H1 (cell line): ENCODE data around the gene AGBL4. TPM values are rescaled to one million over a fixed set of nuclear protein-coding genes. Genes with fewer than 3 reads are reported as not detected.

Experiments used
- CTCF ChIA-PET: fragments of 300-600 bp; sonication (Branson Sonifier 250); formaldehyde crosslinking; loops from one replicate; lab custom pipeline; 2021; ENCODE audit not compliant: partially characterized antibody; lab: Charles Lee
- POLR2A ChIA-PET: fragments of 300-600 bp; sonication (Branson Sonifier 250); formaldehyde crosslinking; loops from one replicate; lab custom pipeline; 2021; ENCODE audit warnings: inconsistent platforms; ENCODE audit not compliant: partially characterized antibody; lab: Charles Lee
- DNase-seq, 2 experiments: peaks; one replicate each; pipeline versions ENCODE4 v3.0.0 to v3.0.0-alpha.2; 2010 to 2022; ENCODE audit warnings: low spot score in 2 of 2, low read depth in 1 of 2, mixed read lengths in 1 of 2
- FAIRE-seq: peaks from 2 replicates; lab custom pipeline; 2011; peaks lifted over from hg19 to GRCh38; lab: Jason Lieb, UNC
- H2AFZ ChIP-seq: 2 replicates; pipeline ENCODE4 v1.8.1; 2012; ENCODE audit warnings: low read length, inconsistent platforms
- H2AK5ac ChIP-seq: 2 replicates; pipeline ENCODE4 v1.6.1; 2013; ENCODE audit warnings: low read depth, low read length
- H2BK120ac ChIP-seq: replicated peaks from 2 replicates; pipeline ENCODE3; 2013; ENCODE audit warnings: low read depth, low read length, inconsistent platforms
- H2BK12ac ChIP-seq: 2 replicates; pipeline ENCODE4 v1.6.1; 2013; ENCODE audit warnings: low read depth, low read length
- H2BK15ac ChIP-seq: 2 replicates; pipeline ENCODE4 v1.6.1; 2013; ENCODE audit warnings: low read length
- H2BK20ac ChIP-seq: 2 replicates; pipeline ENCODE4 v1.6.1; 2013; ENCODE audit warnings: low read length
- H2BK5ac ChIP-seq: 2 replicates; pipeline ENCODE4 v1.6.1; 2013; ENCODE audit warnings: low read depth, low read length
- H3K14ac ChIP-seq: 2 replicates; pipeline ENCODE4 v1.6.1; 2013; ENCODE audit warnings: inconsistent platforms; ENCODE audit not compliant: insufficient read length
- H3K18ac ChIP-seq: 2 replicates; pipeline ENCODE4 v1.6.1; 2013; ENCODE audit warnings: low read length; ENCODE audit errors: extremely low read depth
- H3K23ac ChIP-seq: 2 replicates; pipeline ENCODE4 v1.6.1; 2013; ENCODE audit warnings: inconsistent platforms; ENCODE audit not compliant: insufficient read length
- H3K23me2 ChIP-seq: 2 replicates; pipeline ENCODE4 v1.6.1; 2013; ENCODE audit warnings: low read depth, low read length
- H3K27ac ChIP-seq: 2 replicates; pipeline ENCODE4 v1.6.1; 2011; ENCODE audit warnings: low read depth, low read length, inconsistent platforms
- H3K27me3 ChIP-seq, 4 experiments: replicated peaks in 1 of 4; 1 replicate in 1 of 4; 2 replicates in 3 of 4; pipeline versions ENCODE4 v1.6.1 to v1.8.1; 2011 to 2013; ENCODE audit warnings: low read length in 3 of 4, mild to moderate bottlenecking in 3 of 4, inconsistent platforms in 2 of 4, mixed read lengths in 2 of 4, moderate library complexity in 1 of 4; ENCODE audit not compliant: control insufficient read depth in 3 of 4, insufficient read depth in 3 of 4; ENCODE audit errors: extremely low read depth in 1 of 4
- H3K36me3 ChIP-seq, 4 experiments: 2 replicates each; pipeline versions ENCODE4 v1.6.1 to v1.8.1; 2011 to 2013; ENCODE audit warnings: mild to moderate bottlenecking in 4 of 4, low read length in 3 of 4, moderate library complexity in 2 of 4, control low read depth in 1 of 4, inconsistent platforms in 1 of 4; ENCODE audit not compliant: insufficient read depth in 4 of 4, control insufficient read depth in 2 of 4
- H3K4ac ChIP-seq: replicated peaks from 2 replicates; pipeline ENCODE3; 2013; ENCODE audit warnings: low read length, low read depth, mixed read lengths, inconsistent platforms; ENCODE audit not compliant: insufficient read length
- H3K4me1 ChIP-seq, 4 experiments: replicated peaks in 1 of 4; 1 replicate in 1 of 4; 2 replicates in 3 of 4; pipeline versions ENCODE4 v1.6.1 to v1.8.1; 2011 to 2013; ENCODE audit warnings: low read length in 3 of 4, inconsistent platforms in 2 of 4, mixed read lengths in 1 of 4; ENCODE audit not compliant: insufficient read depth in 4 of 4, control insufficient read depth in 3 of 4
- H3K4me2 ChIP-seq, 2 experiments: 2 replicates each; pipeline versions ENCODE4 v1.6.1 to v1.8.1; 2011 to 2013; ENCODE audit warnings: low read depth in 2 of 2, low read length in 2 of 2, control low read depth in 1 of 2, inconsistent platforms in 1 of 2, mild to moderate bottlenecking in 1 of 2; ENCODE audit not compliant: insufficient read depth in 1 of 2
- H3K4me3 ChIP-seq, 4 experiments: fragments of 200-600, 300-600 bp in 1 of 4; sonication (generic), shearing (Covaris generic), sonication (Bioruptor Twin) in 1 of 4; 2 replicates each; pipeline versions ENCODE4 v1.5.1 to v1.8.1; 2011 to 2016; ENCODE audit warnings: low read length in 4 of 4, low read depth in 3 of 4, control low read depth in 2 of 4, inconsistent platforms in 2 of 4, mild to moderate bottlenecking in 2 of 4, mixed read lengths in 1 of 4, moderate library complexity in 1 of 4; ENCODE audit not compliant: insufficient read depth in 2 of 4; ENCODE audit errors: extremely low read depth in 1 of 4
- H3K56ac ChIP-seq: replicated peaks from 2 replicates; pipeline ENCODE3; 2013; ENCODE audit warnings: low read depth, mild to moderate bottlenecking, mixed read lengths, low read length, inconsistent platforms; ENCODE audit not compliant: insufficient read length
- H3K79me1 ChIP-seq: 2 replicates; pipeline ENCODE4 v1.6.1; 2013; ENCODE audit warnings: low read depth, low read length, control low read depth
- H3K79me2 ChIP-seq, 2 experiments: 2 replicates each; pipeline versions ENCODE4 v1.6.1 to v1.8.1; 2012 to 2013; ENCODE audit warnings: low read length in 2 of 2, mild to moderate bottlenecking in 2 of 2, inconsistent platforms in 1 of 2; ENCODE audit not compliant: insufficient read depth in 2 of 2, control insufficient read depth in 1 of 2
- H3K9ac ChIP-seq, 4 experiments: replicated peaks in 1 of 4; 1 replicate in 1 of 4; 2 replicates in 3 of 4; pipeline versions ENCODE4 v1.6.1 to v1.8.1; 2011 to 2013; ENCODE audit warnings: low read depth in 3 of 4, low read length in 3 of 4, control low read depth in 2 of 4, mild to moderate bottlenecking in 2 of 4, moderate library complexity in 2 of 4, inconsistent platforms in 1 of 4; ENCODE audit errors: extremely low read depth in 1 of 4
- H3K9me3 ChIP-seq, 2 experiments: 2 replicates each; pipeline versions ENCODE4 v1.6.1 to v1.8.1; 2012 to 2013; ENCODE audit warnings: mild to moderate bottlenecking in 2 of 2, moderate library complexity in 2 of 2, control low read depth in 1 of 2, inconsistent platforms in 1 of 2, low read depth in 1 of 2, low read length in 1 of 2, mixed read lengths in 1 of 2; ENCODE audit not compliant: insufficient read depth in 2 of 2
- H4K20me1 ChIP-seq, 2 experiments: replicated peaks in 1 of 2; 2 replicates each; pipeline versions ENCODE3 to v1.8.1; 2011 to 2013; ENCODE audit warnings: inconsistent platforms in 2 of 2, low read length in 2 of 2, mild to moderate bottlenecking in 1 of 2; ENCODE audit not compliant: insufficient read depth in 2 of 2, control insufficient read depth in 1 of 2
- H4K5ac ChIP-seq: 2 replicates; pipeline ENCODE4 v1.6.1; 2013; ENCODE audit warnings: low read length, low read depth, mixed read lengths, inconsistent platforms; ENCODE audit not compliant: insufficient read length
- H4K8ac ChIP-seq: 2 replicates; pipeline ENCODE4 v1.8.0; 2013; ENCODE audit warnings: mild to moderate bottlenecking, moderate library complexity, low read length, inconsistent platforms; ENCODE audit not compliant: insufficient read depth; ENCODE audit errors: extremely low read depth
- H4K91ac ChIP-seq: replicated peaks from 2 replicates; pipeline ENCODE3; 2013; ENCODE audit warnings: low read length, mixed read lengths, inconsistent platforms; ENCODE audit not compliant: insufficient read length
- BRCA1 ChIP-seq: IDR thresholded peaks from 2 replicates; pipeline ENCODE4 v1.6.1; 2012; ENCODE audit warnings: low read depth, low read length, improper control_type of control experiment
- polyA plus RNA-seq, 7 experiments: library from polyadenylated mRNA; depleted of rRNA in 3 of 7; stranded (reverse) in 5 of 7; unstranded in 2 of 7; fragments of >200 nt in 5 of 7; fragments of 200-250 nt in 2 of 7; gene quantifications; 1 replicate in 5 of 7; 2 replicates in 1 of 7; 4 replicates in 1 of 7; pipeline versions ENCODE4 v1.2.1 to v1.2.3, GENCODE V29; 2011 to 2013; ENCODE audit warnings: missing spikeins in 2 of 7, mixed read lengths in 2 of 7
- total RNA-seq: library from RNA; stranded (reverse); fragmentation: NEBNext Ultra II Directional; extraction: Animal tissue kit (Norgen Biotek cat#: 25700); gene quantifications from 2 replicates; pipeline ENCODE4 v1.2.1, GENCODE V29; 2021

The AGBL4 gene
- total and polyA plus RNA-seq, 2 of the 8 experiments (the other 6 are each of a cell fraction or from before 2014, with no cell fraction given), result 0.41 to 0.45 TPM

DNA sequence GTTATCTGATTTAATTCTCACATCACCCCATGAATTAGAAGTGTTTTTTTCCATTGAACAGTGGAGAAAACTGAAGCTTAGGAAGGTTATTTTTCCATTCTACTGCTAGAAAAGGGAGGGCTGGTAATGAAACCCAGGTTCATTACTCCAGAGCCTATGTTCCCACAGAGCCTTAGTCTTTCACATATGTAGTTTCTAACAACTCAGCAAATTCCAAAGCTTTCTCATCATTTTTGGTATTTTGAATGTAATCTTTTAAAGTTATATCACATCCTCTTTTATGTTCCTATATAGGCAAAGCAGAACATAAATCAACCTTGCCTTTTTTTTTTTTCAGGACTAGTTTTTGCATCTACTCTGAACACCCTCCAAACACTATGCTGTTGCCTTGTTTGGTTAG lies 1115.1 kb downstream of the AGBL4 start:
- no peaks in the 10 kb centered on the region for H4K20me1 ChIP-seq
- H2BK15ac ChIP-seq, result no peak overlapping the region
- DNase-seq (no peak), FAIRE-seq (no peak)
- ChIA-PET POLR2A (no interaction called here), CTCF (interaction anchor here (0.6 kb wide), 3 partner anchors 17 to 521 kb away, joined by 3 read pairs; no protein-coding TSS in a partner anchor)
- H3K4me1 ChIP-seq, result no peaks in the 10 kb centered on the region
- H3K4ac ChIP-seq, result no peak overlapping the region
- H3K4me3 ChIP-seq, result no peak overlapping the region
- H2AFZ ChIP-seq, result no peak overlapping the region
- no peak overlapping the region for H3K18ac ChIP-seq
- H2BK120ac ChIP-seq, result no peak overlapping the region
- no peaks in the 10 kb centered on the region for H3K36me3 ChIP-seq
- H3K79me2 ChIP-seq, result no peaks in the 10 kb centered on the region
- H3K14ac ChIP-seq, result no peak overlapping the region
- no peak overlapping the region for H3K4me2 ChIP-seq
- no peak overlapping the region for H4K5ac ChIP-seq
- TF ChIP-seq BRCA1, result no peak
- no peaks in the 10 kb centered on the region for H3K23me2 ChIP-seq
- H3K27ac ChIP-seq, result no peak overlapping the region
- no peaks in the 10 kb centered on the region for H3K79me1 ChIP-seq
- H2BK12ac ChIP-seq, result no peak overlapping the region
- H3K23ac ChIP-seq, result no peak overlapping the region
- no peak overlapping the region for H2BK5ac ChIP-seq
- no peak overlapping the region for H2BK20ac ChIP-seq
- no peak overlapping the region for H3K9ac ChIP-seq
- peaks cover 0 to 2% (median 0%) of the 10 kb centered on the region in 4 experiments; a peak in 1 of 7 replicates for H3K27me3 ChIP-seq
- H4K8ac ChIP-seq, result no peak overlapping the region
- peaks cover 4% of the 10 kb centered on the region in 2 experiments; a peak in 2 of 4 replicates for H3K9me3 ChIP-seq
- H3K56ac ChIP-seq, result no peak overlapping the region
- no peak overlapping the region for H4K91ac ChIP-seq
- no peak overlapping the region for H2AK5ac ChIP-seq
